ENCODE measurements around the gene CC2D1A. TPM values are rescaled to one million over a fixed set of nuclear protein-coding genes. Genes with fewer than 3 reads are reported as not detected.
A peak's percentile ranks its signal among the peaks of the same experiment; 100 is the strongest.

CC2D1A gene
- total and polyA plus RNA-seq, 2 donors (not counting 1 experiment from before 2014, with no cell fraction given): 34.3 to 47.2 TPM

DNA sequence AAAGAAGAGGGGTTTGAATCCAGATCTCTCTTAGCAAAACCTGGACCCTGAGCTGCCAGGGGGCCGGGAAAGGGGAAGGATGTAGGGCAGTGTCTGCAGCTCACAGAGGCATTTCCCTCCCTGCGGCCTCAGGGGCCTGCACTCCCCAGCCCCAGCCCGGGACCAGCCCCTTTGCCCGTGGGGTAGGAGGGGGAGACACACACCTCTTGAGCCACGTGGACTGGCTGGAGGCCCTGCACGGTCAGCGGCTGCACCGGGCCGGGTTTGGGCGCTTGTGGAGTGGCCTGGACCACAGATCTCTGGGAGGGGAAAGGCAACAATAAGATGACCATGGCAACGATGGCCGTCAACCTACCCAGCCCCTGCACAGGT is 73.2 kb downstream of the CC2D1A start:
- WGBS (ENCODE audit: insufficient coverage): 17% methylated on average over 11 of the region's 12 CpGs
- no peak for TF ChIP-seq EZH2 (IDR thresholded peaks at IDR 0.05; ENCODE audit: borderline replicate concordance, insufficient read depth, low read depth, low read length, poor library complexity, severe bottlenecking)
- TF ChIP-seq, protein P1, sequence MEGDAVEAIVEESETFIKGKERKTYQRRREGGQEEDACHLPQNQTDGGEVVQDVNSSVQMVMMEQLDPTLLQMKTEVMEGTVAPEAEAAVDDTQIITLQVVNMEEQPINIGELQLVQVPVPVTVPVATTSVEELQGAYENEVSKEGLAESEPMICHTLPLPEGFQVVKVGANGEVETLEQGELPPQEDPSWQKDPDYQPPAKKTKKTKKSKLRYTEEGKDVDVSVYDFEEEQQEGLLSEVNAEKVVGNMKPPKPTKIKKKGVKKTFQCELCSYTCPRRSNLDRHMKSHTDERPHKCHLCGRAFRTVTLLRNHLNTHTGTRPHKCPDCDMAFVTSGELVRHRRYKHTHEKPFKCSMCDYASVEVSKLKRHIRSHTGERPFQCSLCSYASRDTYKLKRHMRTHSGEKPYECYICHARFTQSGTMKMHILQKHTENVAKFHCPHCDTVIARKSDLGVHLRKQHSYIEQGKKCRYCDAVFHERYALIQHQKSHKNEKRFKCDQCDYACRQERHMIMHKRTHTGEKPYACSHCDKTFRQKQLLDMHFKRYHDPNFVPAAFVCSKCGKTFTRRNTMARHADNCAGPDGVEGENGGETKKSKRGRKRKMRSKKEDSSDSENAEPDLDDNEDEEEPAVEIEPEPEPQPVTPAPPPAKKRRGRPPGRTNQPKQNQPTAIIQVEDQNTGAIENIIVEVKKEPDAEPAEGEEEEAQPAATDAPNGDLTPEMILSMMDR (IDR thresholded peaks at IDR 0.05): no peak
- H3K36me3 ChIP-seq (replicated peaks in 1 of 2; ENCODE audit: control extremely low read depth in 1 of 2, control insufficient read depth in 1 of 2, extremely low read depth in 1 of 2, insufficient read depth in 2 of 2, low read length in 1 of 2): peaks cover 0 to 5% of the 10 kb centered on the region in 2 experiments
- no peaks in the 10 kb centered on the region for H3K9me3 ChIP-seq (ENCODE audit: control extremely low read depth in 1 of 3, control insufficient read depth in 2 of 3, insufficient read depth in 1 of 3, low read length in 2 of 3)
- H3K27ac ChIP-seq (ENCODE audit: low read length in 2 of 2): peak overlapping the region in 1 of 2 donors; percentile 43
- Mint-ChIP-seq H3K4me3 (peak overlapping the region; percentile 56), H3K4me1 (peaks cover 45% of the 10 kb centered on the region), H3K27me3 (no peaks in the 10 kb centered on the region), H3K27ac (peak overlapping the region; percentile 56), H3K9me3 (ENCODE audit: insufficient read depth) (no peaks in the 10 kb centered on the region)
- CTCF ChIA-PET: interaction anchor here (1.0 to 2.2 kb wide), 5 partner anchors 9 to 69 kb away, joined by 3 to 6 read pairs (median 5); partner anchors contain the start of gene DCAF15
- peak overlapping the region; percentile 94 for H3K4me2 ChIP-seq (replicated peaks; ENCODE audit: low read depth, low read length, poor library complexity, severe bottlenecking)
- peak overlapping the region; percentile 73 for H2AFZ ChIP-seq (ENCODE audit: insufficient read depth, low read depth, low read length, poor library complexity, severe bottlenecking)
- POLR2A ChIA-PET: interaction anchor here (1.2 to 1.3 kb wide), 2 partner anchors 27 to 52 kb away, joined by 3 read pairs; partner anchors contain the start of genes IL27RA and RFX1
- peaks cover 0 to 7% (median 0%) of the 10 kb centered on the region in 4 experiments for H3K27me3 ChIP-seq (replicated peaks in 1 of 4; ENCODE audit: control extremely low read depth in 1 of 4, control insufficient read depth in 3 of 4, insufficient read depth in 4 of 4, low read length in 3 of 4)
- DNase-seq (peak; percentile 47), ATAC-seq (ENCODE audit: low read depth) (no peak)
- H3K9ac ChIP-seq (ENCODE audit: low read length): peak overlapping the region; percentile 51
- H4K20me1 ChIP-seq (ENCODE audit: control insufficient read depth, insufficient read depth, low read length, poor library complexity, severe bottlenecking): no peaks in the 10 kb centered on the region
- intact Hi-C loops (cut with micrococcal nuclease): no loop called here
- peak overlapping the region in 4 of 5 experiments; percentile 31 to 65 (median 48) for H3K4me3 ChIP-seq (ENCODE audit: control extremely low read depth in 1 of 5, extremely low read depth in 1 of 5, insufficient read depth in 1 of 5, low read depth in 2 of 5, low read length in 4 of 5)
- peaks cover 35 to 59% of the 10 kb centered on the region in 2 donors for H3K4me1 ChIP-seq (ENCODE audit: control insufficient read depth in 2 of 2, insufficient read depth in 2 of 2, low read length in 2 of 2)
- peaks cover 3% of the 10 kb centered on the region for H3K79me2 ChIP-seq (ENCODE audit: control insufficient read depth, insufficient read depth, low read length)

DNA sequence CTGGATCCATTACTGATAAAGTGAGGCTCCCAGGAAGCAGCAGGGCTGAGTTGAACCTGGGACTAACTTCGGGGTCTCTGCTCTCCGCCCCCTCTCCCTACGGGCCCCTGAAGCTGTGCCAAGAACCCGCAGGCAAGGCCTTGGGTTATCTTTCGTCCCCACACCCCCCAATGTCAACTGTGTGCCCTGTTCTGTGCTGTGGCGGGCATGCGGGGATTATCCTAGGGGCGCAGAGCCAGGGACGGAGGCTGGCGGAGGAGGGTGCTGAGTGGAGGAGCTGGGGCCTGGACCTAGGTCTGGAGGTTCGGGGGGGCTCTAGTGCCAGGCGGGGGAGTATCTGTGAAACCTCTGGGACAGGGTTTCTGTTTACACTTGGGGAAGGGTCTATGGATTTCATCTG is 73.7 kb downstream of the CC2D1A start:
- no peak for ATAC-seq (ENCODE audit: low read depth)
- Mint-ChIP-seq H3K9me3 (ENCODE audit: insufficient read depth) (no peaks in the 10 kb centered on the region), H3K27me3 (no peaks in the 10 kb centered on the region), H3K27ac (peak overlapping the region; percentile 65), H3K4me3 (peak overlapping the region; percentile 56), H3K4me1 (peaks cover 46% of the 10 kb centered on the region)
- no peak overlapping the region for H2AFZ ChIP-seq (ENCODE audit: insufficient read depth, low read depth, low read length, poor library complexity, severe bottlenecking)
- no peak for DNase-seq
- H3K9ac ChIP-seq (ENCODE audit: low read length): peak overlapping the region; percentile 51
- H4K20me1 ChIP-seq (ENCODE audit: control insufficient read depth, insufficient read depth, low read length, poor library complexity, severe bottlenecking): no peaks in the 10 kb centered on the region
- peaks cover 0 to 7% (median 0%) of the 10 kb centered on the region in 4 experiments for H3K27me3 ChIP-seq (replicated peaks in 1 of 4; ENCODE audit: control extremely low read depth in 1 of 4, control insufficient read depth in 3 of 4, insufficient read depth in 4 of 4, low read length in 3 of 4)
- H3K79me2 ChIP-seq (ENCODE audit: control insufficient read depth, insufficient read depth, low read length): peaks cover 3% of the 10 kb centered on the region
- TF ChIP-seq, protein P1 (IDR thresholded peaks at IDR 0.05): no peak
- no peak for TF ChIP-seq EZH2 (IDR thresholded peaks at IDR 0.05; ENCODE audit: borderline replicate concordance, insufficient read depth, low read depth, low read length, poor library complexity, severe bottlenecking)
- POLR2A ChIA-PET: interaction anchor here (1.2 to 1.3 kb wide), 2 partner anchors 27 to 52 kb away, joined by 3 read pairs; partner anchors contain the start of genes IL27RA and RFX1
- no peak overlapping the region for H3K27ac ChIP-seq (ENCODE audit: low read length in 2 of 2)
- CTCF ChIA-PET: interaction anchor here (1.0 to 2.2 kb wide), 3 partner anchors 27 to 68 kb away, joined by 5 to 6 read pairs (median 6); partner anchors contain the start of gene DCAF15
- WGBS (ENCODE audit: insufficient coverage): 70% methylated on average over 8 of the region's 12 CpGs
- intact Hi-C loops (cut with micrococcal nuclease): no loop called here
- H3K36me3 ChIP-seq (replicated peaks in 1 of 2; ENCODE audit: control extremely low read depth in 1 of 2, control insufficient read depth in 1 of 2, extremely low read depth in 1 of 2, insufficient read depth in 2 of 2, low read length in 1 of 2): peaks cover 0 to 3% of the 10 kb centered on the region in 2 experiments
- peak overlapping the region; percentile 94 for H3K4me2 ChIP-seq (replicated peaks; ENCODE audit: low read depth, low read length, poor library complexity, severe bottlenecking)
- peaks cover 39 to 63% of the 10 kb centered on the region in 2 donors for H3K4me1 ChIP-seq (ENCODE audit: control insufficient read depth in 2 of 2, insufficient read depth in 2 of 2, low read length in 2 of 2)
- H3K9me3 ChIP-seq (ENCODE audit: control extremely low read depth in 1 of 3, control insufficient read depth in 2 of 3, insufficient read depth in 1 of 3, low read length in 2 of 3): no peaks in the 10 kb centered on the region
- H3K4me3 ChIP-seq (ENCODE audit: control extremely low read depth in 1 of 5, extremely low read depth in 1 of 5, insufficient read depth in 1 of 5, low read depth in 2 of 5, low read length in 4 of 5): peak overlapping the region in 2 of 5 experiments; percentile 48 to 65

All from B cell (primary cell).